Sciatic nerve (tissue), 2 donors: ENCODE results near the gene ZCCHC2. TPM values are rescaled to one million over a fixed set of nuclear protein-coding genes. Genes with fewer than 3 reads are reported as not detected.
A peak's percentile ranks its signal among the peaks of the same experiment; 100 is the strongest.

Source experiments
- ATAC-seq: fragments of 200-7000 bp; cut with Tn5 transposase; one replicate; pipeline ENCODE4 v1.9.1; 2020; ENCODE audit warnings: mild to moderate bottlenecking, moderate library complexity
- DNase-seq: peaks from one replicate; pipeline ENCODE4 v3.0.0-alpha.2; 2020; ENCODE audit warnings: low spot score
- intact Hi-C: fragments of 100-400 bp; cut with DNase I; formaldehyde crosslinking; loops from one replicate; pipeline ENCODE4 v1.14.2; 2022
- total RNA-seq: library from RNA; stranded (reverse); fragmentation: NEBNext Ultra II Directional; extraction: Animal tissue kit (Norgen Biotek cat#: 25700); gene quantifications from one replicate; pipeline ENCODE4 v1.2.1, GENCODE V29; 2021
- donor health status: DM: no; HTN: no; CAD: no.
- donor health status: DM: no; HTN: no; CAD: no.

ZCCHC2 gene
- total RNA-seq, 1 donor from 2014 or later, result 35.5 TPM

DNA sequence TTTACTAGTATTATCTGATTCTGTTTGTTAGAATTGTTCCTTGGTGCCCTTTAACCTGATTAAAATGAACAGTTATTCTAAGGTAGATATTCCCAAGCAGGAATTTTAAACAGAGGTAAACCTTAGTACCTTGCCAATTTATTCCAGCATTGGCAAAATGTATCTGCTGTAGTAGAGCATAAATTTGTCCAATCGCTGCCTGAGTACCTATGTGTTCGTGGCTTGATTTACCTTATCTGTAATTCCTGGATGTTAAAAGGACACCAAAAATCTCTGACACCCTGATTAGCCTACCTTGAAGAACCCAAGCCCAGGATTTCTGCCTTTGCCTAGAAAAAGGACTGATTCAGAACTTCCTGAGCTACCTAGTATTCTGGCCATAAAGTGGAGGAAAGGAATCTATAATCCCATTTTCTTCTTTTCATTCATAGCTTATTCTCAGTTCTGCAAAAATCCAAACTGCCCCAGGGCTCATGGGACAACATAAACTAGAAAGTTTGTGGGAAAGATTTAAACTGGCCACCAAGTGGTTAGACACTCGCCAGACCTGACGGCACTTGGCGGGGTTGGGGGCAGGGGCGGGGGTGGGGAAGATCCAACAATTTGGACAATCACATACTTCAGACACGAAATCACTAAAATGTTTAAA is 16.2 kb upstream of the ZCCHC2 start:
- ATAC-seq, result no peak
- no peak for DNase-seq
- intact Hi-C loops, result no loop called here

DNA sequence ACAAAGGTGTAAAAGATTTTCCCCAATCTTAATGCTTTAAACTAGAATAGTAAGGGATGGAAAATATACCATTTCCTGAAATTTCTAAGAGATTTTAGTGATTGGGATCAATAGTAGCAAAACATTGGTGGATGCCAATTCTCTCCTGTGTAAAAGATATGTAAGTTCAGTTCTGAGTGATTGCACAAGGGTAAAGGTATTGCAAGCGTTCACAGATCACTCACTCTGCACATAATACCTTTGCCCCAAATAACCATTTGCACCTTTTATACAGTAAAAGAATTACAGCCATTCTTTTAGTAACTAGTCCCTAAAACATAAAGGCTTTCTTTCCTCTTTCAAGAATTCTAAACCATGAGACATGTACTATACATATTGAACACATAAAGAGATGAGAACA is 13.0 kb upstream of the ZCCHC2 start:
- ATAC-seq, result no peak
- intact Hi-C loops, result no loop called here
- no peak for DNase-seq

DNA sequence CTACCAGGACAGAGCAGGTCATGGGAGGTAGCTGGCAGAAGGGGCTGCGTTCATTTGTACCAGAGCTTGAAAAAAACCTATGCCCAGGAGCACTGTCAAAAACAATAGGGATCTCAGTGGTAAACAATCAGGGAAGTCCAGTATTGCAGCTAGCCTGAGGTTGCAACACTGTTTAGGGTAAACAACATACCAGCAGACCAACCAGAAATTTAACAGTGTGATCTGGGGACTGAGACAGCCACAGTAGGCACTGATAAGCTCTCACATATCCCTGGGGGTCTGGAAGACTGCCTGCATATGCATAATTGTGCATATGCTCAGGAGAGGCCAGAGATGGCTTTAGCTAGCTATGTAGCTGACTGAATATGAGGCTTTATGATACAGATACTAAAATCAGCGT is 12.0 kb upstream of the ZCCHC2 start:
- DNase-seq (no peak), ATAC-seq (no peak)
- intact Hi-C loops, result no loop called here

DNA sequence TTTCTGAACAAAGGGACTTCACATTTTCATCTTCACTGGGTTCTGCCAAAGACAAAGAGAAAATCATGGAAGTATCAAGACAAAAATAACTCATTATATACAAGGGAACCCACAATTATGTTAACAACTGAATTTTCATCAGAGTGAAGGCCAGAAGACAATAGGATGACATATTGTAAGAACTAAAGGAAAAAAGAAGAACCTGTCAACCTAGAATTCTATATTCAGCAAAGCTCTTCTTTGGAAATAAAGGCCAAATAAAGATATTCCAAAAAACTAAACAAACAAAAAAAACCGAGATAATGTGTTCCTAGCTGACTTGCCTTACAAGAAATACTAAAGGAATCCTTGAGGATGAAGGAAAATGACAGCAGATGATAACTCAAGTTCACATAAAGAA is 10.3 kb upstream of the ZCCHC2 start:
- DNase-seq (no peak), ATAC-seq (no peak)
- intact Hi-C loops, result no loop called here

DNA sequence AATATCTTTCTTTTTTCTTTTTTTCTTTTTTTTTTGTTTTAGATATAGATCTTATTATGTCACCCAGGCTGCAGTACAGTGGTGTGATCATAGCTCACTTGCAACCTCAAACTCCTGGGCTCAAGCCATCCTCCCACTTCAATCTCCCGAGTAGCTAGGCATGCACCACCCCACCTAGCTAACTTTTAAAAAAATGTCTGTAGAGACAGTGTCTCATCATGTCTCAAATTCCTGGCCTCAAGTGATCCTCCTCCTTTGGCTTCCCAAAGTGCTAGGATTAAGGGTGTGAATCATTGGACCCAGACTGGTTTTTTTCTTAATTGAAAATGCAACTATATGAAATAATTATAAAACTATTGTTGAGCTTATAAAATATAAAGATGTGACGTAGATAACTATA is 9.8 kb upstream of the ZCCHC2 start:
- intact Hi-C loops, result no loop called here
- no peak for DNase-seq
- ATAC-seq, result no peak

DNA sequence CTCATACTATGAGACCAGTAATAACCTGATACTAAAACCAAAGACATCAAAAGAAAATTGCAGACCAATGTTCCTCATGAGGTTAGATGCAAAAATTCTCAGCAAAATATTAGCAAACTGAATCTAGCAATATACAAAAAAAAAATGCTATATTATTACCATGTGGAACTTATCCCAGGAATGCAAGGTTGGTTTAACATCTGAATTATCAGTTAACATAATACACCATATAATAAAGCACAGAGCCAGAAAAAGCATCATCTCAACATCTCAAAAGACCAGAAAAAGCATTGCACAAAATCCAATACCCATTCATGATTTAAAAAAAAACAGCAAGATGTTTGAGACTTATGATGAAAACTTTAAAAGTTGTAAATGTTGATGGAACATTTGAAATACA is 8.3 kb upstream of the ZCCHC2 start:
- no peak for DNase-seq
- no peak for ATAC-seq
- intact Hi-C loops, result no loop called here

DNA sequence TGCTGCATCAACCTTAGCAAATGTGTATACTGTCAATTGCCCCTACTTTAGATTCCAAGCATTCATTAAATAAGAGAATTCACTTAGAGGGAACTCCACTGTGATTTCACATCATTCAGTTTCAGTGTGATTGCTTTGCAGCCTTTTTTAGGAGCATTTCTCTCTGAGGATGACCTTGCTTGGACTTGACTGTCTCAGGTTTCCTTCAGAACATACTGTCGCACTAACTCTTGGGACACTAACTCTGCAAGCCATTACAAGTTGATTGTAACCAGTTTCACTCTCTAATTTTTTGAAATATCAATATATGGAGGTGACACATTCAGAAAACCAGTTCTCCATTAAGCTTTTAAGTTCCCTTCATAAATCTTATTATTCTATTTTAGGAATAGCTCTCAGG is 6.6 kb upstream of the ZCCHC2 start:
- DNase-seq (no peak), ATAC-seq (no peak)
- intact Hi-C loops, result no loop called here

DNA sequence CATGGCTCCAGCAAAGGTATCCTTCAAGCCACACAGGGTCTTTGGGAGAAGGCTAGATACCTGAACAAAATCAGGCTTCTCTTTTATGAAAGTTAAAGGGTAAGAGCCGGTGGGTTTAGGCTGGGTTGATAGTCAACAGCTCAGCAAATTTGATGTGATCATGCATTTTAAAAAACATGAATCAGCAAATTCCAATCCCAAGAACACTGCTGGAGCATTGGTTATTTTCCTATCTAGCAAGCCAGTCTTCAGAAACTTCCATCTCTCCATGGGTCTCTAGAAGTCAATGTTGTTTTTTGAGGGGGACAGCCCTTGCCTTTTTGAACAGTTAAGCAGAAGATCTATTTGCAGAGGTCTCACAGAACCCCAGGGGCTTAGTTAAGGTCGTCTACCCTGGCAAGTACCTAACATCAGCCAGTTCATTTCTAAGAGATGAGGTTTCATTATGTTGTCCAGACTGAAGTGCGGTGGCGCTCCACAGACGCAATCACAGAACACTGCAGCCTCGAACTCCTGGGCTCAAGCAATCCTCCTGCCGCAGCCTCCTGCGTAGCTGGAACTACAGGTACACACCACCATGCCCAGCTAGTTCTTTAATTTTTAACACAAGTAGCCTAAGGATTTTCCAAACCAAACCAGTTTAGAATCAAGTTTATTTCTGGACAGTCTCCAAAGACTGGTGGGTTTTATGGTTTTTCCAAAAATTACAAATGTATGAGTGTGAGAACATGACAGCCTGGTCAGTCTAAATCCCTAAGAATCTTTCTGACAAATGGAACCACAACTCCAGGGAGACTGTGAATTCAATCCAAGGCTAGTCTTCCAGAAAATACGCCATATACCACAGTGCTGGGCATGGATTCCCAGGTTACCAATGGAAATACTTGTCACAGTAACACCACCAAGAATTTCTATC is 4.1 kb upstream of the ZCCHC2 start:
- no peak for ATAC-seq
- DNase-seq, result no peak
- intact Hi-C loops, result no loop called here

DNA sequence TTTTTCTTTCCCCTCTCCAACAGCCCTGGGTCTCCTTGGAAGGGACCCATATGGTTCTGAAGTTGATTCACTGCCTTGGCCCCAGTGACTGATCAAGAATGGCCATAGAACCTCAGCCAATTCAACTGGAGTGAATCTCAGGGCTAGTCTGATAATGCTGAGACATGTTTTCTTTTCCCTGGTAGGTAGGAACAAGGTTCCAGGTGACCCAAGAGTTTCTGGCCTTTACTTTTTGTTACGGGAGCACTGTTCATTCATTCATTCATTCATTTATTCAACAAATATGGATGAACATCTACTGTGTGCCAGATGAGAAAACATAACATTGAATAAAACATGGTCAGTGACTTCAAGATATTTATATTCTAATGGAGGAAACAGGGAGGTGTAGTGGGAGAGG is 3.1 kb upstream of the ZCCHC2 start:
- ATAC-seq, result no peak
- intact Hi-C loops, result no loop called here
- no peak for DNase-seq

DNA sequence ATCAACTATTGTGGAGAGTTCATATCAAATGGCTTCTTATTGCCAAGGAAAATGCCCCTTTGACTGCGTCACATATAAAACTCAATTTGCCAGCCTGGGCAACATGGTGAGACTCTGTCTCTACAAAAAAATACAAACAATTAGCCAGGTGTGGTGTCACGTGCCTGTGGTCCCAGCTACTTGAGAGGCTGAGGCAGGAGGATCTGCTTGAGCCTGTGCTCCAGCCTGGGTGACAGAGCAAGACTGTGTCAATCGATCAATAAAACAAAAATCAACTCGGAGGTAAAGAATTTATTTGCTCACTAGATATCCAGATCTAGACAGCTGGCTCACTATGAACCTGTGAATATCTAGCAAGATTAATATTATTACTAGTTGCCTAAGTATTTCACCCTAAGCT is 1.7 kb upstream of the ZCCHC2 start:
- ATAC-seq (no peak), DNase-seq (no peak)
- intact Hi-C loops, result no loop called here

DNA sequence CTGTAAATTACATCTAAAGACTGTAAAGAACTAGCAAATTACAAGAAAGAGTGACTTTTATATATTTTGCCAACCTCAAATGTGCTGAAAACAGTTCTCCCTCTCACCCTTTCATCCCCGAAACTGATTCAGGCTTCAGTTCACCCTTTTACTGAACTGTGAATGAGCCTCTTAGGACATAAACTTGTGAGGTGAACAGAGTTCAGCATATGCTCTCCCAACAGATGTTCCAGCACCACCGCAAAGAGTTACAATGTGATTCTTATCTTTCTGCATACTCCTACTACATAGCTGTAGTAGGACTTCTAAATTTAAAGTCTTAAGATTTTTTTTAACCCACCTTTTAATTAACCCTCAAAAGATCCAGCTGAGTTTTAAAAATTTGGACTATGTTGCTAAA is 1.2 kb upstream of the ZCCHC2 start:
- DNase-seq (no peak), ATAC-seq (no peak)
- intact Hi-C loops, result no loop called here

DNA sequence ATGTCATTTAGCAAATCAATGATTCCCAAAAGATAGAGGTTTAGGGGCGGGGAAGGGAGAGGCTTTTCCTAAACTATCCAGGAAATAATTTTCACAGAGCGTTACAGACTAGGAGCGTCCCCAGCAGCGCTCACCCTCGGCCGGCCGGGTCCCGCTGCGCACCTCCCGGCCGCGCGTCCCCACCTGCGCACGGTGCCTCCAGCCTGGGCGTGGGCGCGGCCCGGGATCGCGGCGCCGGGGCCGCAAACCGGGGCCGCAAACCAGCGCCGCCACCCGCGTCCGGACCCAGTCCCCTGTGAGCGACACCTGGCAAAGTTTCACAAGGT is 684 bp upstream of the ZCCHC2 start:
- intact Hi-C loops, result no loop called here
- ATAC-seq, result no peak
- DNase-seq, result no peak

DNA sequence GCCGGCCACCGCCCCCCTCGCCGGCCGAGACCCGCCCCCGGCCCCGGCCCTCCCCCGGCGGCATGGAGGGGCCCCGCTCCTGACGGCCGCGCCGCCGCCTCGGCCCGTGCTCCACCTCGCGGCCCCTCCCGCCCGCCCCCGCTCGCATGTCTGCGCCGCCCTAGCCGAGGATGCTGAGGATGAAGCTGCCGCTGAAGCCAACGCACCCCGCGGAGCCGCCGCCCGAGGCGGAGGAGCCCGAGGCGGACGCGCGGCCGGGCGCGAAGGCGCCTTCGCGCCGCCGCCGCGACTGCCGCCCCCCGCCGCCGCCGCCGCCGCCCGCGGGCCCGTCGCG is 397 bp downstream of the ZCCHC2 start:
- no peak for ATAC-seq

DNA sequence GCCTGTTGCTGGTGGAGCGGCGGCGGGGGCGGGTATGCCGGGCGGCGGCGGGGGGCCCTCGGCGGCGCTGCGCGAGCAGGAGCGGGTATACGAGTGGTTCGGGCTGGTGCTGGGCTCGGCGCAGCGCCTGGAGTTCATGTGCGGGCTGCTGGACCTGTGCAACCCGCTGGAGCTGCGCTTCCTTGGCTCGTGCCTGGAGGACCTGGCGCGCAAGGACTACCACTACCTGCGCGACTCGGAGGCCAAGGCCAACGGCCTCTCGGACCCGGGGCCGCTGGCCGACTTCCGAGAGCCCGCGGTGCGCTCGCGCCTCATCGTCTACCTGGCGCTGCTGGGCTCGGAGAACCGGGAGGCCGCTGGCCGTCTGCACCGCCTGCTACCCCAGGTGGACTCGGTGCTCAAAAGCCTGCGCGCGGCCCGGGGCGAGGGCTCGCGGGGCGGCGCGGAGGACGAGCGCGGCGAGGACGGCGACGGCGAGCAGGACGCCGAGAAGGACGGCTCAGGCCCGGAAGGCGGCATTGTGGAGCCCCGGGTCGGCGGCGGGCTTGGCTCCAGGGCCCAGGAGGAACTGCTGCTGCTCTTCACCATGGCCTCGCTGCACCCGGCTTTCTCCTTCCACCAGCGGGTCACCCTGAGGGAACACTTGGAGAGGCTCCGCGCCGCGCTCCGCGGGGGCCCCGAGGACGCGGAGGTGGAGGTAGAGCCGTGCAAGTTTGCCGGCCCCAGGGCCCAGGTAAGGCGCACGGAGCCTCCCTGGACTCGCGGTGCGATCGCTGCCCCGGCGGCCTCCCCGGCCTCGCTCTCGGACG is 1.0 kb downstream of the ZCCHC2 start:
- intact Hi-C loops, result no loop called here
- no peak for ATAC-seq
- peak; percentile 68 for DNase-seq

More for the DNA sequence above, 397 bp downstream of the ZCCHC2 start:
- intact Hi-C loops, result no loop called here
- DNase-seq, result no peak

DNA sequence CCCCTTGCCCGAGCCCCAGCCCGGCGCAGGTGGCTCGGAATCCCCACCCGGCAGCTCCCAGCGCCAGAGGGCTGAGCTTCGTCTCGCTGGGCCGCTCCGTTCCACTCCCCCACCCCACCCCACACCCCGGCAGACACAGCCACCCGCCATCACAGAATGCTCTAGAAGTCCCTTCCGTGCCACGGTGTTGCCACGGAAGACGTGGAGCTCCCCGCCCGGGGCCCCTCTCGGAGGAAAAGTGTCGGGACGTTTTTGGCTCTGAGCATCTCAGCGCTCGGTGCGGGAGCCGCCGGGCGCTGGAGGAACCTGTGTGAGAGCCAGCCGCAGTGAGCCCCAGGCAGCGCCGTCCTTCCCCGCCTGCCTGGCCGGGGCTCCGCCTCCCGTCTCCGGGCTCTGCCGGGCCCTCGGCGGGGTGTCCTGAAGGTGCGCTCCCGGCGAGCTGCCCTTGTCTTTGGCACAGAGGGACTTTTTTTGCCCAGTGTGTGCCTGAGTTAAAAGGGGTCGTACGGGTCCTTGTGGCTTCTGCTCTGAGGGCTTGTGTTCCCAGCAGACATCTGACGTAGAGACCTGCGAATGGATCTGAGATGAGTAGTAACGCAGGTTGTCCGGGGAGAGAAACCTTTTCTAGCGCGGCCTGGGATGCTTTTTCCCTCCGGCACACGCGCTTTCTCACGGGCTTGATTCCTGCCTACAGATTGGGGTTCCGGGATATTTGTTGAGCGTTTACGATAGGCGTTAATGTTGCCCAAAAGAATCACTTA is 1.8 kb downstream of the ZCCHC2 start:
- DNase-seq (peak; percentile 73), ATAC-seq (peak; percentile 20)
- intact Hi-C loops, result no loop called here

DNA sequence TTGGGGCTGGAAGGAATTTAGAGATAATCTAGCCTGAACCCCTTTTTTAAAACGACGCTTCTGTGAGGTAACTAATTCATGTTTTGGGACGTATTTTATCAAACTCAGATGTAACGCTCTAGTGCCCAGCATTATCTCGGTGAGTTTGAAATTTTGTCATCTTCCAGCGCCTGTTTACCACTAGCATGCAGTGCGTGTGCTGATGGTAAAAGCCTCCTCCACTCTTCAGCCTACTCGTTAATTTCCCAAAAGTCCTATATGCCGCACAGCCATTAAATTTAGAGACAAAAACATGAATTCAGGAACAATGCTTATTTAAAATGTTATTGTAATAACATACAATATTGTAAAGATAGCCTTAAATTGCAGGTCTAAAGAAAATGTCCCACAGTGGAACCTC is 2.8 kb downstream of the ZCCHC2 start:
- intact Hi-C loops, result no loop called here
- ATAC-seq, result no peak
- no peak for DNase-seq

DNA sequence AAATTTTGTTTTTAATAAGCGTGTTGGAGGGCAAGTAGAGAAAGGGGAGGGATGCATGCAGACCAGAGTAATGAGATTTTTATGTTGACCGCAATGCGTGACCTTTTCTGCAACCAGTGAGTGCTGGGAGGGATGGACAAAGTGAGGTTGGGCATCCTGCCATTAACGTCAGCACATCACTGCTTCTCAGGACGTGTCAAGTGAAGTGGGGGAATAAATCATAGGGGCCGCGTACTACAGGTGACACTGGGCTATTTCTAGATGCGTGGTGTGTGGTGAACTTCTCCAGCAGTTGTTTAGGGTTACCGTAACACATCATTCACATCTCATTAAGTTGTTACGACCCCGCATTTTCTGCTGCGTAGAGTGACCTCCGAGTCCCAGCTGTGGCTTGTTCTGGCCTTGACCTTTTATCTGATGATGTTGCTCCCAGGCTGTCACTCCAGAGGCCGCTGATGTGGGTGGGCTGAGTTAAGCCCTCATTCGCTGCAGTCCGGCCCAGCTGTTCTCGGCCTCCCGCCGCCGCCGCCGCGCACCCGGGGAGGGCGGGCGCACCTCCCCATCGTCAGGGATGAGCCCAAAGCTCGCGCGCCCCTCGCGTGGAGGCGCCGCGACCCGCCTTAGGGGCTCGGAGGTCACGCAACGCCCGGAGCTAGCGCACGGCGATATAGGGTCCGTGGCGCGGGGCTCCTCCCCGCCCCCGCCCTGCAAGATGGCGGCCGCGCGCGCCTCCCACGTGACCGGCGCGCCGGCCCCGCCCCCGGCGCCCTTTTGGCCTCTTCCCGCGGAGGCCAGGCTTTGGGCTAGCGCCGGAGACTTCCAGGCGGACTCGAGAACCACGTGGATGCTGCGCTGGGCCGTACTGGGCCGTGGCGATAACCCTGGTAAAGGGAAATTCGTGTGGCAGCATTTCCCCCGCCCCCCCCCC is 3.5 kb downstream of the ZCCHC2 start:
- peak; percentile 89 for DNase-seq
- intact Hi-C loops, result no loop called here
- peak; percentile 59 for ATAC-seq

DNA sequence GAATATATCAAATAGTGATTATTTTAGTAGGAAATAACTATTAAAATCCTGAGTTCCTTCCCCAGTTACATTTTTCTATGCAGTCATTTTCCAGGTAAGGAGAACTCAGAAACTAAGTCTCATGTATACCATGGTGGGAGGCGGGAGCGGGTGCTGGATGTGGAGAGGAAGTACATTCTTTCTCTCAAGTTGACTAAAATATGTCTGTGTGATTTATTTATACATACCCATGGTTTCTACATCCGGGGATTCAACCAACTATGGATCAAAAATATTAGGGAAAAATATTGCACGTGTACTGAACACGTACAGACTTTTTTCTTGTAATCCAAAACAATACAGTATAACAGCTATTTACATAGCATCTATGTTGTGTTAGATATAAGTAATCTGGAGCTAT is 6.8 kb downstream of the ZCCHC2 start:
- DNase-seq, result no peak
- no peak for ATAC-seq
- intact Hi-C loops, result no loop called here
